Right atrium auricular region (tissue), 2 donors: ENCODE data around the gene FRRS1. TPM values are rescaled to one million over a fixed set of nuclear protein-coding genes. Genes with fewer than 3 reads are reported as not detected.

Experiments used
- DNase-seq: peaks from one replicate; pipeline ENCODE4 v3.0.0-alpha.2; 2019; ENCODE audit warnings: low spot score
- H3K27ac ChIP-seq, 2 donors: fragments of 200-600 bp; sonication (generic); 1 replicate in 1 of 2; 2 replicates in 1 of 2; pipeline ENCODE4 v1.5.1; 2016 to 2019
- H3K27me3 ChIP-seq, 2 donors: fragments of 200-600 bp; sonication (generic); one replicate each; pipeline versions ENCODE4 v1.5.1 to v1.6.0; 2017 to 2019
- H3K36me3 ChIP-seq: fragments of 200-600 bp; sonication (generic); one replicate; pipeline ENCODE4 v1.5.1; 2016
- H3K4me1 ChIP-seq, 2 donors: fragments of 200-600 bp; sonication (generic); one replicate each; pipeline versions ENCODE4 v1.5.1 to v1.6.0; 2017 to 2019
- H3K4me3 ChIP-seq, 2 donors: fragments of 200-600 bp; sonication (generic); 1 replicate in 1 of 2; 2 replicates in 1 of 2; pipeline ENCODE4 v1.5.1; 2017 to 2019; ENCODE audit warnings: mild to moderate bottlenecking in 1 of 2, moderate library complexity in 1 of 2
- H3K9me3 ChIP-seq, 2 donors: fragments of 200-600 bp; sonication (generic); one replicate each; pipeline ENCODE4 v1.5.1; 2019
- CTCF ChIP-seq, 2 donors: fragments of 200-600 bp; sonication (generic); IDR thresholded peaks; one replicate each; pipeline ENCODE4 v1.5.1; 2019; ENCODE audit warnings: antibody characterized with exemption in 2 of 2
- total RNA-seq, 2 donors: library from RNA; depleted of rRNA; stranded (reverse); fragments of >200 nt; gene quantifications; one replicate each; pipeline ENCODE4 v1.1.0, GENCODE V29; 2016

Gene FRRS1
- total RNA-seq, 2 donors from 2014 or later = 3.4 to 3.5 TPM

GRCh38 chr1:99784809-99785255, 18.4 kb upstream of the FRRS1 start:
- no peaks in the 10 kb centered on the region for H3K9me3 ChIP-seq
- no peaks in the 10 kb centered on the region for H3K27me3 ChIP-seq
- no peak for DNase-seq
- H3K27ac ChIP-seq = no peak overlapping the region
- no peaks in the 10 kb centered on the region for H3K36me3 ChIP-seq
- H3K4me3 ChIP-seq = no peak overlapping the region
- TF ChIP-seq CTCF (IDR thresholded peaks at IDR 0.05) = no peak
- H3K4me1 ChIP-seq = peaks cover 0 to 10% of the 10 kb centered on the region in 2 donors

GRCh38 chr1:99784143-99784542, 17.7 kb upstream of the FRRS1 start:
- H3K9me3 ChIP-seq = no peaks in the 10 kb centered on the region
- DNase-seq = no peak
- no peak overlapping the region for H3K27ac ChIP-seq

GRCh38 chr1:99782920-99783319, 16.5 kb upstream of the FRRS1 start:
- no peaks in the 10 kb centered on the region for H3K36me3 ChIP-seq
- H3K4me3 ChIP-seq = no peak overlapping the region
- no peak overlapping the region for H3K27ac ChIP-seq
- no peak for TF ChIP-seq CTCF (IDR thresholded peaks at IDR 0.05)
- no peaks in the 10 kb centered on the region for H3K9me3 ChIP-seq
- DNase-seq = no peak
- H3K27me3 ChIP-seq = no peaks in the 10 kb centered on the region
- peaks cover 0 to 10% of the 10 kb centered on the region in 2 donors for H3K4me1 ChIP-seq

More at GRCh38 chr1:99784143-99784542, 17.7 kb upstream of the FRRS1 start:
- Histone ChIP-seq H3K4me1 (peaks cover 0 to 10% of the 10 kb centered on the region in 2 donors), H3K4me3 (no peak overlapping the region), H3K27me3 (no peaks in the 10 kb centered on the region), H3K36me3 (no peaks in the 10 kb centered on the region)
- TF ChIP-seq CTCF (IDR thresholded peaks at IDR 0.05) = no peak

- Histone ChIP-seq H3K4me3 (no peak overlapping the region), H3K4me1 (peaks cover 0 to 10% of the 10 kb centered on the region in 2 donors), H3K27ac (no peak overlapping the region), H3K36me3 (no peaks in the 10 kb centered on the region), H3K9me3 (no peaks in the 10 kb centered on the region), H3K27me3 (no peaks in the 10 kb centered on the region)
- TF ChIP-seq CTCF (IDR thresholded peaks at IDR 0.05) = no peak
- no peak for DNase-seq
These were observed 16.0 kb upstream of the FRRS1 start for GRCh38 chr1:99782397-99782796.

- no peaks in the 10 kb centered on the region for H3K27me3 ChIP-seq
- no peaks in the 10 kb centered on the region for H3K36me3 ChIP-seq
- H3K4me1 ChIP-seq = peaks cover 0 to 10% of the 10 kb centered on the region in 2 donors
- TF ChIP-seq CTCF (IDR thresholded peaks at IDR 0.05) = no peak
- no peak for DNase-seq
- H3K27ac ChIP-seq = no peak overlapping the region
- no peak overlapping the region for H3K4me3 ChIP-seq
- no peaks in the 10 kb centered on the region for H3K9me3 ChIP-seq
These were observed 15.4 kb upstream of the FRRS1 start for GRCh38 chr1:99781798-99782197.

- DNase-seq = no peak
- no peak for TF ChIP-seq CTCF (IDR thresholded peaks at IDR 0.05)
- Histone ChIP-seq H3K4me1 (no peaks in the 10 kb centered on the region), H3K27ac (no peak overlapping the region), H3K27me3 (no peaks in the 10 kb centered on the region), H3K36me3 (no peaks in the 10 kb centered on the region), H3K9me3 (no peaks in the 10 kb centered on the region), H3K4me3 (no peak overlapping the region)
These were observed 11.3 kb upstream of the FRRS1 start for GRCh38 chr1:99777752-99778151.
